HG02970 (cell line): Measurements from ENCODE around the gene CPT1A.

Source experiments
- ATAC-seq: cut with Tn5 transposase; IDR thresholded peaks from one replicate; pipeline ENCODE4 v1.9.1; 2021; ENCODE audit warnings: mild to moderate bottlenecking, moderate library complexity, moderate number of reproducible peaks; ENCODE audit not compliant: unreplicated experiment, low FRiP score

The CPT1A gene

GRCh38 chr11:68835328-68835727 is 6.4 kb downstream of the CPT1A start:
- no peak for ATAC-seq

DNA sequence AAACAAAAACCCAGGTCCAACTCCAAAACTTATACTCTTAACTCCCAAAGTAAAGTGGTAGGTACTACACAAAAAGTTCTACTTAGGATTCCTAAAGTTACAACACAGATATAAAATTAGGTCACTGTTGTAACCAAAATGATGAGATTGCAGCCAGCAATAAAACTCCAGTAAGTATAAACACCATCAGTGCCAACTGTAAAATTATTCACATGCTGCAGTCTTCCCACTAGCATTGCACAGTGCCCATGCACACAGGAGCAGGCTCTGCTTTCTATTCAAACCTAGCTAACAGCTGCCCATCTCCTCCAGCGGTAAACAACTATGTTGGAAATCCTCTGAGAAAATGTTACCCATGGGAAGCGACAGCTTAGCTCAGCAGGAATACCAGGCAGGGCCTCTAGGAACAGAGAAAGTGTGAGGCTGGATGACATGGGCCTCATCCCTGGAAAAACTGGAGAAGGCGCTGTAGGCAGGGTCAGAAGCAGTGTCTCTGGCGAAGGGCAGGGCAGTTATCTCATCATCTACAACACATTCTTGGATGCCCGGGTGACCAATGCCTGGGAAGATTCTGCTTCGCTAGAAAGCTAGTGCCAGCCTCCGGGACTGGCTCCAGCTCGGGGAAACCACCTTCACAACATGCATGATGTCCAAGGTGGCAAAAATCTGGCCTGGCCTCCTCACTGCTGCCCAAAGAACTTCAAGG is 9.1 kb downstream of the CPT1A start:
- no peak for ATAC-seq

GRCh38 chr11:68831124-68831523 is 10.6 kb downstream of the CPT1A start:
- ATAC-seq, result no peak

DNA sequence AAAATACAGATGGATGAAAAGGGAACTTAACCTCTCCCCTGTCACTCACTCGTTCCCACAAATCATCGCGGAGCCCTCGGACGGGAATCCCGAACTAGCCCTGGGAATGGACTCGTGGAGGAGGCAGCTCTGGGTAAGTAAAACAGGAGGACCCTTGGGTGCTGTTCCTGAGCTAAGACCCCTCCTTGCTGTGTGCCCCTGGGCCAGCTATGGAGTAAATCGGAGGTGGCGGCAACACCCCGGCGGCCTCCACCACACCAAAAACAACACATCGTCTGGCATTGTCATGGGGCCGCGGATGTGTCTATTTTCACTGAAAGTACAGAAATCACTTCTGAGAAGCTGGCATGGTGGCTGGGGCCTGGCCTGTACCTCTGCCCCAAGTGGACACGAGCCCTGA is 12.1 kb downstream of the CPT1A start:
- no peak for ATAC-seq

- no peak for ATAC-seq
Observed at GRCh38 chr11:68828957-68829356, 12.8 kb downstream of the CPT1A start.

GRCh38 chr11:68828155-68828931 is 13.4 kb downstream of the CPT1A start:
- ATAC-seq, result no peak

DNA sequence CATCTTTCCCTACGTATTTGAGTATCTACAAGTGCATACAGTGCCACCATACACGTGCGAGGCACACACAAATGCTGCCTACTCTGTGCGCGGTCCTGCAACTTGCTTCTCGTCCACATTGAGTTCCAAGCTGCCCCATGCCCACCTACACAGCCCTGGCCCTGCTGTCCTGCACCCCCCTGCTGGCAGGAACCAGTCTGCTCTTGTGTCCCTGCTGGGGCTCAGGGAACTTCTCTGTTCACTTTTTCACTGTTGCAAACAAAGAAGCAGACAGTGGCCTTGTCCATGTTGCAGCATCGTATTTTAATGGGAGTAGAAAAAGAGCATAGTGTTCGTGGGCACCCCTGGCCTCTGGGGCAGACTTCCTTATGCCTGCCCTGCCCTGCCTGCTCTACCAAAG is 14.0 kb downstream of the CPT1A start:
- ATAC-seq, result no peak

- ATAC-seq, result no peak
Observed at GRCh38 chr11:68826726-68827125, 15.0 kb downstream of the CPT1A start.

- ATAC-seq, result no peak
Observed at GRCh38 chr11:68825571-68825970, 16.1 kb downstream of the CPT1A start.

- no peak for ATAC-seq
Observed at GRCh38 chr11:68822546-68822945, 19.2 kb downstream of the CPT1A start.

DNA sequence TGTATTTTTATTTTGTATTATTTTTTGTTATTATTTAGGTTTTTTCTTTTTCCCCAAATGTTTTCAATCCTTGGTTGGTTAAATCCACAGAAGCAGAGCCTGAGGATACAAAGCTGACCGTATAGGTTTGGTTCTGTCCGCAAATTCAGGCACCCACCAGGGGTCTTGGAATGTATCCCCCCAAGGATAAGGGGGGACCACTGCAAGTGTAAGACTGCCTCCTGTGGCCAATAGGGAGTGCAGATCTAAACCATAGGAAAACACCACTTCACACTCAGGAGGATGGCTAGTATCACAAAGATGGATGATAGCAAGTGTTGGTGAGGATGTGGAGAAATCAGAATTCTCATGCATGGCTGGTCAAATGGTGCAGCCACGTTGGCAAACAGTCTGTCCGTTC is 20.0 kb downstream of the CPT1A start:
- no peak for ATAC-seq

GRCh38 chr11:68819362-68819761 is 22.4 kb downstream of the CPT1A start:
- ATAC-seq, result no peak

DNA sequence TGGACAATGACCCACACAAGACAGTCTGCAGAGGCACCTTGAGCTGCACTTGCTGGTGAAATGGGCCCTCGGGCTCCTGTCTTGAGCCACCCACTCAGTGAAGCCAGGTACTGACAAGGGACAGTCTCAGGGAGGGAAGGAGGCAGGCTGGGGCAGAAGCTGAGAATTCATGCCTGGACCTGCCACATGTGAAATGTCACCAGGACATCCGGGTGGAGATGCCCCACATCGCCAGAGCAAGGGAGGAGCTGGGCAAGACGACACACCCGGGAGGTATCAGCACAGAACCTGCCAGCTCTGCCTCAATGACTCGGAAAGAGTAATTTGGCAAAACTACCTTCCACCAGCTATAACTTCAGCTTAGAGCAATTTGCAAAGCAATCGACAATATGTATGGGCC is 23.5 kb downstream of the CPT1A start:
- no peak for ATAC-seq

DNA sequence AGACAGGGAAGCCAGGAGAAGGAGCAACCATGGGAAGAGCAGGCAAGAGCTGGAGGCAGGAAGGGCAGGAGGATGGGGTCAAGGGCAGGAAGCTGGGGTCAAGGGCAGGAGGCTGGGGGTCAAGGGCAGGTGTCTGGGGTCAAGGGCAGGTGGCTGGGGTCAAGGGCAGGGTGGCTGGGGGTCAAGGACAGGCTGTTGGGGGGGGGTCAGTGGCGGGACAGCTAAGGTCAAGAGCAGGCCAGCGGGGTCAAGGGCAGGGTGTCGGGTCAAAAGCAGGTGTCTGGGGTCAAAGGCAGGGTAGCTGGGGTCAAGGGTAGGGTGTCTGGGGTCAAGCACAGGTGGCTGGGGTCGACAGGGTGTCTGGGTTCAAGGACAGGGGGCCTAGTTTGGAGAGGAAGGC is 24.2 kb downstream of the CPT1A start:
- ATAC-seq, result no peak

- no peak for ATAC-seq
Observed at GRCh38 chr11:68816917-68817419, 24.7 kb downstream of the CPT1A start.

DNA sequence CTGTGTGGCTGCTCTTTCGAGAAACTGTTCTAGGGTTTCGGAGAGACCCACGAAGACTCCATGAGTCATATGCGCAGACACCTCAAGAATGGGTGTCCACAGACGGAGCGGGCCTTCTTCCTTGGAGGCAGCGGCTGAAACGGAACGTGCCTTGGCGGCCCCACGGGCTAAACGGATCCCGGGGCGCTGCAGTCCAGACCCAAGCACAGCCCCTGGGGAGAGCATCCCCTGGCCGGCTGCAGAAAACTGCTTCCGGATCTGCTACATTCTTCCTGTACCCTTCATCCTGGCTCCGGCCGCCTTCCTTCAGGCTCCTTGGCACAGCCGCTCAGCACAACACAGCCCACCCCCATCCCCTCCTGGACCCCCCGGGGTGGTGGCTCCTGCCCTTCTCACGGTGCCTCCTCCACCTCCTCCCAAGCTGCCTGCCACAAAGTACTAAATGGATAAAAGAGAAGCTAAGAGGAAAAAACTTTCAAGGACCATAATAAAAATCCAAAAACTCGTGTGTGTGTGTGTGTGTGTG is 25.4 kb downstream of the CPT1A start:
- ATAC-seq, result no peak

DNA sequence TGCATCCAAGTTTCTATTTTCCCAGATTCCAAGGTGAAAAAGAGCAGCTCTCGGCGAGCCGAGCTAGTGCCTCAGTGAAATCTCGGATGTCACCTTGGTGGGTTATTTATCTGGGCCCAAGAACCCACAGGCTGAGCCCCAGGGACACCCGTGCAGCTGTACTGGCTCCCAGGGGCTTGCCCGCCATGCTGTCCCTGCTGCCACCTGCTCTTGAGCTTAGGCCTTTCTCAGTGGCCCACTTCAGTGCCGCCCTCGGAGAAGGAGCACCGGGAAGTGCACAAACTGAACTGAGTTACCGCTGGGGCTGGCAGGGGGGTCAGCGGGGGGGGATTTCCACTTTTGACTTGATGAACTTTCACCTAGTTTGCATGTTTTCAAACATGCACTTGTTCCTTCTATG is 27.9 kb downstream of the CPT1A start:
- no peak for ATAC-seq

DNA sequence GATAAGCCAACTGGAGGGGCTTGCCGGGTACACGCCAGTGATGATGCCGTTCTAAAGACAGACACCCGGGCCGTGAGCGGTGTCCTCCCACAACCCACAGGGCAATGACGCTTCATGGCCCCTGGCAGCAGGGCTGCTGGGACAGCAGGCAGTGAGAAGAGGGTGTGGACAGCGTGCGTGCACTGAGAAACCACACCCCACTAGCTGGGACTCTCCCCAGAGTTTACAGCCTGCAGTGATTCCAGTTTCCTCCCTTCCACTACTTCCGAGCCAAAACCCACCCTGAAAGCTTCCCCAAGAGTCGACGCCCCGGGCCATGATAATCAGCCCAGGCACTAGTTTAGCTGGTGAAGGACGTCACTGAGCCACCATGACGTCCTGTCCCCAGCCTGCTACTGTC is 29.2 kb downstream of the CPT1A start:
- ATAC-seq, result no peak

DNA sequence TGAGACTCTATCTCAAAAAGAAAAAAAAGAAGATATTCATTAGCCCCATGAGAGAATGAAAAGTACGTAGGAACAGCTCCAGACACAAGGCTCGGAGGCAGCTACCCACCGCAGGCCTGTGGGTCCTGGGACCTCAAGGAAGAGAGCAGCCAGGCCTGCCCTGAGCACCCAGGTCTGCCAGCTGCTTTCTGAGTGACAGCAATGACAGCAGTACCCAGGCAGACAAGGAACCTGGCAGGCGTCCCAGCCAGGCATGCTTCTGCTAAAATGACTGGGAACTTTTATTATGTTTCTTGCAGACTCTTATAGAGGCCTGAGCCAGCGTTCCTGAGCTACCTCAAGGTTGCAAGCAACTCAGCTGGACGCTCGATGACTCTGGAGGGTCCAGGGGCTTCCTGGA is 31.6 kb downstream of the CPT1A start:
- no peak for ATAC-seq

GRCh38 chr11:68809506-68809905 is 32.2 kb downstream of the CPT1A start:
- ATAC-seq, result no peak

DNA sequence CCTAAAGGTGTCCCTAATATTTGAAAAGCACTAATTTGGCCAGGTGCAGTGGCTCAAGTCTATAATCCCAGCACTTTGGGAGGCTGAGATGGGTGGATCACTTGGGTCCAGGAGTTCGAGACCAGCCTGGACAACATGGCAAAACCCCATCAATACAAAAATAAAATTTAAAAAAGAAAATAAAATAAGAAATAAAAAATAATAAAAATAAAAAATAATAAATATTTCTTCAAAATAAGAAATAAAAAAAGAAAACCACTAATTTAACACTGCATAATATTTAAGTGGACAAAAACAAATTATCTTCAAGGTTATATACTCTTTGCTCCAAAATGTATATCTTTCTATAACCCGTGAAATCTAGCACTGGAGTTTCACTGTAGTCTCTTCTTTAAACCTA is 32.9 kb downstream of the CPT1A start:
- no peak for ATAC-seq
